Measurements from ENCODE around the gene ACAD11.

ACAD11 gene

GRCh38 chr3:132659365-132660051, at the start of gene ACAD11:
ACAD11 (minus strand) TSS chr3:132659809; CDS start chr3:132659751, 58 bp downstream.
- peak; percentile 59 for DNase-seq

GRCh38 chr3:132703733-132704132, 44.1 kb upstream of the ACAD11 start:
- no peak for DNase-seq

- DNase-seq: no peak
Observed at GRCh38 chr3:132695422-132695821, 35.8 kb upstream of the ACAD11 start.

- no peak for DNase-seq
Observed at GRCh38 chr3:132694991-132695390, 35.4 kb upstream of the ACAD11 start.

- no peak for DNase-seq
Observed at GRCh38 chr3:132690040-132690439, 30.4 kb upstream of the ACAD11 start.

- no peak for DNase-seq
Observed at GRCh38 chr3:132682201-132682600, 22.6 kb upstream of the ACAD11 start.

- DNase-seq: no peak
Observed at GRCh38 chr3:132681421-132681820, 21.8 kb upstream of the ACAD11 start.

- DNase-seq: no peak
Observed at GRCh38 chr3:132679911-132680310, 20.3 kb upstream of the ACAD11 start.

- no peak for DNase-seq
Observed at GRCh38 chr3:132675408-132675807, 15.8 kb upstream of the ACAD11 start.

- DNase-seq: no peak
Observed at GRCh38 chr3:132669256-132669777, 9.7 kb upstream of the ACAD11 start.

- DNase-seq: no peak
Observed at GRCh38 chr3:132665230-132665745, 5.7 kb upstream of the ACAD11 start.

- DNase-seq: no peak
Observed at GRCh38 chr3:132662212-132662611, 2.6 kb upstream of the ACAD11 start.

- DNase-seq: no peak
Observed at GRCh38 chr3:132661101-132661500, 1.5 kb upstream of the ACAD11 start.

- no peak for DNase-seq
Observed at GRCh38 chr3:132660811-132661070, 1.1 kb upstream of the ACAD11 start.

GRCh38 chr3:132660052-132660810, 622 bp upstream of the ACAD11 start, which contains the start of gene UBA5:
UBA5 (plus strand) TSS chr3:132660329; CDS start chr3:132660538, 209 bp downstream.
- DNase-seq: no peak

GRCh38 chr3:132659000-132659364, 627 bp downstream of the ACAD11 start:
- DNase-seq: no peak

GRCh38 chr3:132657869-132658747, 1.5 kb downstream of the ACAD11 start:
- DNase-seq: no peak

GRCh38 chr3:132655471-132655870, 4.1 kb downstream of the ACAD11 start:
- no peak for DNase-seq

GRCh38 chr3:132654721-132655120, 4.9 kb downstream of the ACAD11 start:
- no peak for DNase-seq

GRCh38 chr3:132654190-132654589, 5.4 kb downstream of the ACAD11 start:
- DNase-seq: peak; percentile 3

GRCh38 chr3:132652640-132653270, 6.9 kb downstream of the ACAD11 start:
- no peak for DNase-seq

- DNase-seq: no peak
Observed at GRCh38 chr3:132650153-132650552, 9.5 kb downstream of the ACAD11 start.

GRCh38 chr3:132645058-132645457, 14.6 kb downstream of the ACAD11 start:
- no peak for DNase-seq
